SJCRH30 (cell line): Measurements from ENCODE around the gene KLHL20. TPM values are rescaled to one million over a fixed set of nuclear protein-coding genes. Genes with fewer than 3 reads are reported as not detected.
"Not testable (repeated sequence)": the region's sequence is repeated elsewhere in the genome, so short reads cannot be mapped to it uniquely, and the experiment has no call there.

ENCODE experiments used
- DNase-seq, 2 experiments: peaks; one replicate each; pipeline ENCODE4 v3.0.0-alpha.2; 2015 to 2020
- H3K27ac ChIP-seq: fragments of 250-450 bp; sonication (Bioruptor Pico); 2 replicates; pipeline ENCODE4 v1.5.1; 2020; ENCODE audit warnings: mild to moderate bottlenecking, moderate library complexity
- H3K27me3 ChIP-seq: fragments of 250-450 bp; sonication (Bioruptor Pico); 2 replicates; pipeline ENCODE4 v1.5.1; 2020; ENCODE audit warnings: mild to moderate bottlenecking, moderate library complexity
- H3K36me3 ChIP-seq: fragments of 250-450 bp; sonication (Bioruptor Pico); 2 replicates; pipeline ENCODE4 v1.5.1; 2020; ENCODE audit warnings: mild to moderate bottlenecking, moderate library complexity
- H3K4me1 ChIP-seq: fragments of 250-450 bp; sonication (Bioruptor Pico); 2 replicates; pipeline ENCODE4 v1.5.1; 2020; ENCODE audit warnings: mild to moderate bottlenecking, moderate library complexity
- H3K4me3 ChIP-seq: fragments of 250-450 bp; sonication (Bioruptor Pico); 2 replicates; pipeline ENCODE4 v1.5.1; 2020; ENCODE audit warnings: mild to moderate bottlenecking, moderate library complexity
- H3K9me3 ChIP-seq: fragments of 250-450 bp; sonication (Bioruptor Pico); replicated peaks from 2 replicates; pipeline ENCODE4 v1.5.1; 2020; ENCODE audit warnings: mild to moderate bottlenecking, moderate library complexity
- total RNA-seq: library from RNA; depleted of rRNA; stranded (reverse); fragments of >200 nt; shearing (Covaris generic); gene quantifications from 2 replicates; pipeline ENCODE4 v1.2.3, GENCODE V29; 2014; rRNA removed

KLHL20 gene, protein sequence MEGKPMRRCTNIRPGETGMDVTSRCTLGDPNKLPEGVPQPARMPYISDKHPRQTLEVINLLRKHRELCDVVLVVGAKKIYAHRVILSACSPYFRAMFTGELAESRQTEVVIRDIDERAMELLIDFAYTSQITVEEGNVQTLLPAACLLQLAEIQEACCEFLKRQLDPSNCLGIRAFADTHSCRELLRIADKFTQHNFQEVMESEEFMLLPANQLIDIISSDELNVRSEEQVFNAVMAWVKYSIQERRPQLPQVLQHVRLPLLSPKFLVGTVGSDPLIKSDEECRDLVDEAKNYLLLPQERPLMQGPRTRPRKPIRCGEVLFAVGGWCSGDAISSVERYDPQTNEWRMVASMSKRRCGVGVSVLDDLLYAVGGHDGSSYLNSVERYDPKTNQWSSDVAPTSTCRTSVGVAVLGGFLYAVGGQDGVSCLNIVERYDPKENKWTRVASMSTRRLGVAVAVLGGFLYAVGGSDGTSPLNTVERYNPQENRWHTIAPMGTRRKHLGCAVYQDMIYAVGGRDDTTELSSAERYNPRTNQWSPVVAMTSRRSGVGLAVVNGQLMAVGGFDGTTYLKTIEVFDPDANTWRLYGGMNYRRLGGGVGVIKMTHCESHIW
- 11.3 and 14.1 TPM in 2 replicates for total RNA-seq

DNA sequence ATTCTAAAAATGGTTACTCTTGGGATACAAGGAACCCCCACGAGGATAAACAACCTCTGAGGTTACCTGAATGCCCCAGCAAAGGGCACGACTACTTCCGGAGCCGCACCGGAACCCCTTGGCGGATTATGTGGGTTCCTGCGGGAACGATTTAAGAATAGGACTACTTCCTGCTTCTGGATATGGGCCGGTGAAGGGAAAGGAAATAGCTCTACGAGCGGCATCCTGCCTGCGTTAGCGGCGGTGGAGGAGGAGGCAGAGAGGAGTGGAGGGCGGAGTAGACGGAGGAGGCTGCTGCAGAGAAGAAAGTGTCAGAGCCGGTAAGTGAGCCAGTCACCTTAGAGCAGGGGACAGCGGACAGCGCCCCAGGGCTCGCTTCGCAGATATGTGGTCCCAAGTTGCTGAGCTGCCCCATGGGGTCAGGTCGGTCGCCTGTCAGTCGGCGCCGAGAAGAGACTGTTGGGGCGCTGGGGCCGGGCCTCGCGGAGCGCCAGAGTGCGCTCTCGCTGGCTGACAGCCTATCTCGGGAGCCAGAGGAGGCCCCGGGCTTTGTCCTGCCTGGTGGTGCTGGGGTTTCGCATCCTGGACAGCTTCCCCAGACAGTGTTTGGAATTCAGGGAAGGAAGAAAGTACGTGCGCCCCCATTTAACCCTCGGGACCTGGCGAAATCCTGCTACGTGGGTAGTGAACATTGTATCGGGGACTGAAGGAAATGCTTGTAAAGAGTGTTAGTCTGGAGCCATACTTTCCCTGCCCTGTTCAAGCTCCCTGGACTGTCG lies at the start of gene KLHL20:
Gene KLHL20 (plus strand): TSS at position 223 of the 779 bp plus-strand sequence. CDS start 1,063 bp downstream, outside the sequence.
- Histone ChIP-seq H3K4me3 (peak within 1 kb of the TSS; percentile 74), H3K9me3 (no peaks in the 10 kb centered on the region), H3K27me3 (no peaks in the 10 kb centered on the region), H3K4me1 (no peaks in the 10 kb centered on the region), H3K36me3 (no peaks in the 10 kb centered on the region; the same call in 1 of the 2 replicates), H3K27ac (peak within 1 kb of the TSS; percentile 35)
- peak; percentile 85 to 92 for DNase-seq

DNA sequence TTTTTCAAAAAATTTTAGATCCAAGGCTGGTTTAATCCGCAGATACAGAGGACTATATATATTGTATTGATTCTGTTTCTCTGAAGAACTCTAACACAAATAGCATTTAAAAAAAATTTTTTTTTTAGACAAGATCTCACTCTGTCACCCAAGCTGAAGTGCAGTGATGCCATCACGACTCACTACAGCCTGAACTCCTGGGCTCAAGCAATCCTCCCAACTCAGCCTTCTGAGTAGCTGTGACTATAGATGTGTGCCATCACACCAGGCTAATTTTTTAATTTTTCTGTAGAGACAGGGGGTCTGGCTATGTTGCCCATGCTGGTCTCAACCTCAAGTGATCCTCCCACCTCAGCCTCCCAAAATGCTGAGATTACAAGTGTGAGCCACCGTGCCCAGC lies 48.1 kb upstream of the KLHL20 start:
- Histone ChIP-seq H3K4me3 (no peak overlapping the region), H3K9me3 (no peaks in the 10 kb centered on the region), H3K27me3 (no peaks in the 10 kb centered on the region), H3K36me3 (no peaks in the 10 kb centered on the region), H3K27ac (no peak overlapping the region), H3K4me1 (no peaks in the 10 kb centered on the region)
- no peak for DNase-seq

DNA sequence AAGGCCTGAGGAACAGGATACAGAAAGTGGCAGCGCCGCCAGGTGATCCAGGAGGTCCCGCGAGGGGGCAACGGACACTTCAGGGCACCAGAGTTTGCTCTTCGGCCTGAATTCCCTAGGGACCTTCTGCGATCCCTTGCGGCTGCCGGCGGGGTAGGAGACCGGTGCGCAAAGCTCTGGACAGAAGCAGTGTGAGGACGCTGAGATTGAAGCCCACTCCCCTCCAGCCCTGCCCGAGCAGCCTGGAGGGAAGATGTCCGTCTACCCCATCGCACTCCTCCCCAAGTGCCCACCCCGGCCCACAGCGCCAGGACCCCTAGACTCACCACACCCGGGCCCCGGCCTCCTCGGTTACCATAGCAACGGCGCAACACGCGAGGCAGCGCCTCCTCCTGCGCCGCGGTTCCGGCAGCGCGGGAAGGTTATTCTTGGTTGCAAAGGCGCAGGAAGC lies 45.3 kb upstream of the KLHL20 start, which contains the start of gene ANKRD45:
Gene ANKRD45 (minus strand): TSS at position 361 of the 451 bp plus-strand sequence. CDS start 10,433 bp downstream, outside the sequence.
- Histone ChIP-seq H3K27ac (no peak within 1 kb of the TSS), H3K4me1 (no peaks in the 10 kb centered on the region), H3K36me3 (no peaks in the 10 kb centered on the region), H3K4me3 (no peak within 1 kb of the TSS), H3K9me3 (no peaks in the 10 kb centered on the region), H3K27me3 (no peaks in the 10 kb centered on the region)
- DNase-seq, result no peak

DNA sequence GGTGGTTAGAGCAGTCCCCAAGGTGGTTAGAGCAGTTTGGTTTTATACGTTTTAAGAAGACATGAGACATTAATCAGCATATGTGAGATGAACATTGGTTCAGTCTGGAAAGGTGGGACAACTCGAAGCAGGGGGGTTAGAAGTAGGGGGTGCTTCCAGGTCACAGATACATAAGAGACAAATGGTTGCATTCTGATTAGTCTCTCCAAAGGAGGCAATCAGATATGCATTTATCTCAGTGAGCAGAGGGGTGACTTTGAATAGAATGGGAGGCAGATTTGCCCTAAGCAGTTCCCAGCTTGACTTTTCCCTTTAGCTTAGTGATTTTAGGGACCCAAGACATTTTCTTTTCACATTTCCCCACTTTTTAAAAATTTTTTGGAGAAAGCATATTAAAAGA lies 40.3 kb upstream of the KLHL20 start:
- H3K27me3 ChIP-seq, H3K9me3 ChIP-seq, DNase-seq, H3K27ac ChIP-seq, H3K4me1 ChIP-seq, H3K36me3 ChIP-seq, H3K4me3 ChIP-seq: not testable (repeated sequence)

DNA sequence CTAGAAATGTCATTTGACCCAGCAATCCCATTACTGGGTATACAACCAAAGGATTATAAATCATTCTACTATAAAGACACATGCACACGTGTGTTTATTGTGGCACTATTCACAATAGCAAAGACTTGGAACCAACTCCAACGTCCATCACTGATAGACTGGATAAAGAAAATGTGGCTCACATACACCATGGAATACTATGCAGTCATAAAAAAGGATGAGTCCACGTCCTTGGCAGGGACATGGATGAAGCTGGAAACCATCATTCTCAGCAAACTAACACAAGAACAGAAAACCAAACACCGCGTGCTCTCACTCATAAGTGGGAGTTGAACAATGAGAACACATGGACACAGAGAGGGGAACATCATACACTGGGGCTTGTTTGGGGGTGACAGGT lies 34.6 kb upstream of the KLHL20 start:
- H3K27ac ChIP-seq, H3K4me3 ChIP-seq, H3K4me1 ChIP-seq, H3K36me3 ChIP-seq, DNase-seq, H3K27me3 ChIP-seq, H3K9me3 ChIP-seq: not testable (repeated sequence)

DNA sequence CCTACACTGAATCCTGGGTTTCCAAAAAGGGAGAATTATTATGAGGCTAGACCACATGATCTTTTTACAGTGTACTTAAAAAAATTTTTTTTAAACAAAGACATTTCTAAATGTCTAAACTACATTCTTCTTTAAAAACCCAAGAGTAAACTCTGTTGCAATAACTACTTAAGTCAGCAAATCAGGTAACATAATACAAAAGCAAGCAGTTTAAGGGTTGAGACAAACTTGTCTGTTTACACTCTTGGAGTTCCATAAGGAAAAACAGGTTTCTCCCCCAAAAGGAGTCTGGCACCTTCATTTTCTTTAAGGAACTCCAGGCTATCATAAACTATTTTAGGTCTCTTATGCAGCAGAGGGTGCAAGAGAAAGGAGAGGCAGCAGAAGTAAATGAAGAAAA lies 32.6 kb upstream of the KLHL20 start:
- Histone ChIP-seq H3K27me3 (no peaks in the 10 kb centered on the region), H3K9me3 (no peaks in the 10 kb centered on the region), H3K36me3 (no peaks in the 10 kb centered on the region), H3K4me1 (no peaks in the 10 kb centered on the region), H3K27ac (no peak overlapping the region), H3K4me3 (no peak overlapping the region)
- no peak for DNase-seq

DNA sequence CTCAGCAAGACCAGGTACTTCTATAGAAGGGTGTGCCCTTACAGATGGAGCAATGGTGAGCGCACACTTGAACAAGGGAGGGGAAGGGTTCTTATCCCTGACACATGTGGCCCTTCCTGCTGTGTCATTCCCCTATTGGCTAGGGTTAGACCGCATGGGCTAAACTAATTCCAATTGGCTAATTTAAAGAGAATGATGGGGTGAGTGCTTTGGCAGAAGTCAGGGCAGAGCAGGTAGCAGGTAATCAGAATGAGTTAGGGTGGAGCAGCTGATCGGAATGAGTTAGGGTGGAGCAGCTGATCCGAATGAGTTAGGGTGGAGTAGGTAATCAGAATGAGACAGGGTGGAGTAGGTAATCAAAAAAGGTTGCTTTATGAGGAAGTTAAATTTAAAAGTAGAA lies 30.9 kb upstream of the KLHL20 start:
- not testable (repeated sequence) for H3K27ac ChIP-seq, H3K9me3 ChIP-seq, DNase-seq, H3K4me3 ChIP-seq, H3K4me1 ChIP-seq, H3K36me3 ChIP-seq, H3K27me3 ChIP-seq

DNA sequence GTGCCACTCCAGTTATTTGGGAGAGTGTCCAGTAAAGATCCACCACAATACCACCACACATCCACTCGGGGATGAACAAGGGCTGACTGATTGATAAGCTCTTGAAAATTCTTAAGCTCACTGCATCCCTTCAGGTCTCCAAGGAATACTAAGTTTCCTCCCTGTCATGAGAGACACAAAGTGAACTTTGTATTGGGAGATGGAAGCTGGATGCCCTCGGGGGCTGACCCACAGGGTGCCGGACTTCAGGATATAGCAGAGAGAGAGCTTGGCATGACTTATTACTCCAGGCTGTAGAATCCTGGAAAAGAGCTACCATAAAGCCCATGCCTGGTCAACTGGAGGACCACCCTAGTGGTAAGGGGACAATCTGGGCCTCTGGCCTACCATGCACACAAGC lies 29.7 kb upstream of the KLHL20 start:
- H3K36me3 ChIP-seq, DNase-seq: not testable (repeated sequence)

DNA sequence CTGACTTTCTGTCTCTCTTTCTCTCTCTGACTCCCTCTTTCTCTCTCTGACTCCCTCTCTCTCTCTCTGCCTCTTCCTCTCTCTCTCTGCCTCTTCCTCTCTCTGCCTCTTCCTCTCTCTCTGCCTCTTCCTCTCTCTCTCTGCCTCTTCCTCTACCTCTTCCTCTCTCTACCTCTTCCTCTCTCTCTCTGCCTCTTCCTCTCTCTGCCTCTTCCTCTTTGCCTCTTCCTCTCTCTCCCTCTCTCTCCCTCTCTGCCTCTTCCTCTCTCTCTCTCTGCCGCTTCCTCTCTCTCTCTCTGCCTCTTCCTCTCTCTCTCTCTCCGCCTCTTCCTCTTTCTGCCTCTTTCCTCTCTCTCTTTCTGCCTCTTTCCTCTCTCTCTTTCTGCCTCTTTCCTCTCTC lies 26.5 kb upstream of the KLHL20 start:
- Histone ChIP-seq H3K36me3 (no peaks in the 10 kb centered on the region), H3K4me3 (no peak overlapping the region), H3K4me1 (no peaks in the 10 kb centered on the region), H3K27me3 (no peaks in the 10 kb centered on the region), H3K9me3 (no peaks in the 10 kb centered on the region), H3K27ac (no peak overlapping the region)
- DNase-seq, result no peak

More for the DNA sequence above, 29.7 kb upstream of the KLHL20 start:
- H3K4me3 ChIP-seq, H3K4me1 ChIP-seq, H3K9me3 ChIP-seq, H3K27ac ChIP-seq, H3K27me3 ChIP-seq: not testable (repeated sequence)

DNA sequence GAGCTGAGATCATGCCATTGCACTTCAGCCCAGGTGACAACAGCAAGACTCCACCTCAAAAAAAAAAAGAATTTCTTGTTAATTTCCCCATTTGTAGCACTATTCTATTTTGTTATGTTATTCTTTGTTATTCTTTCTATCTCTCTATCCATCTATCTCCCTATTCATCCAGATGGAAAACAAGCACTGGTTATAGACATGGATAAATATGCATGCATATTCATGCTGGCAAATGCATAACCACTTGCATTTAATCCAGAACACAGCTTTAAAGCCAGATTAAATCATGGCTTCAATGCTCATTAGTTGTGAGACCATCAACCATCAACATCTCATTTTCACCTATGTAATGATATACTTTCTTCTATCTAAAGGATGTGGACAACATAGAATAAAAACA lies 21.5 kb upstream of the KLHL20 start:
- no peak for DNase-seq
- H3K4me1 ChIP-seq, result no peaks in the 10 kb centered on the region
- H3K36me3 ChIP-seq, result no peaks in the 10 kb centered on the region
- no peaks in the 10 kb centered on the region for H3K9me3 ChIP-seq
- no peak overlapping the region for H3K4me3 ChIP-seq
- no peak overlapping the region for H3K27ac ChIP-seq
- H3K27me3 ChIP-seq, result no peaks in the 10 kb centered on the region

DNA sequence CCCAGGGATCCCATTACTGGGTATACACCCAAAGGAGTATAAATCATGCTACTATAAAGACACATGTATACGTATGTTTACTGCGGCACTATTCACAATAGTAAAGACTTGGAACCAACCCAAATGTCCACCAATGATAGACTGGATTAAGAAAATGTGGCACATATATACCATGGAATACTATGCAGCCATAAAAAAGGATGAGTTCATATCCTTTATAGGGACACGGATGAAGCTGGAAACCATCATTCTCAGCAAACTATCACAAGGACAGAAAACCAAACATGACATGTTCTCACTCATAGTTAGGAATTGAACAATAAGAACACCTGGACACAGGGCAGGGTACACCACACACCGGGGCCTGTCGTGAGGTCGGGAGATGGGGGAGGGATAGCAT lies 13.5 kb upstream of the KLHL20 start:
- H3K27me3 ChIP-seq, H3K27ac ChIP-seq, H3K4me1 ChIP-seq, H3K4me3 ChIP-seq, H3K36me3 ChIP-seq, DNase-seq, H3K9me3 ChIP-seq: not testable (repeated sequence)

DNA sequence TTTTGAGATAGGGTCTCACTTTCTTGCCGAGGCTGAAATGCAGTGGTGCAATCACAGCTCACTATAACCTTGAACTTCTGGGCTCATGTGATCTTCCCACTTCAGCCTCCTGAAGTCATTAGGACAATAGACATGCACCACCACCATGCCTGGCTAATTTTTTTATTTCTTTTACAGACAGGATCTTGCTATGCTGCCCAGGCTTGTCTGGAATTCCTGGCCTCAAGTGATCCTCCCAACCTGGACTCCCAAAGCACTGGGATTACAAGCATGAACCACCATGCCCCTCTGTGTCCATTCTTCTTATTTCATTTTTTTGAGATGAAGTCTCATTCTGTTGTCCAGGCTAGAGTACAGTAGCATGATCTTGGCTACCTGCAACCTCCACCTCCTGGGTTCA lies 12.0 kb upstream of the KLHL20 start:
- Histone ChIP-seq H3K4me3 (no peak overlapping the region), H3K36me3 (no peaks in the 10 kb centered on the region), H3K27me3 (no peaks in the 10 kb centered on the region), H3K4me1 (no peaks in the 10 kb centered on the region), H3K27ac (no peak overlapping the region), H3K9me3 (no peaks in the 10 kb centered on the region)
- DNase-seq, result no peak

DNA sequence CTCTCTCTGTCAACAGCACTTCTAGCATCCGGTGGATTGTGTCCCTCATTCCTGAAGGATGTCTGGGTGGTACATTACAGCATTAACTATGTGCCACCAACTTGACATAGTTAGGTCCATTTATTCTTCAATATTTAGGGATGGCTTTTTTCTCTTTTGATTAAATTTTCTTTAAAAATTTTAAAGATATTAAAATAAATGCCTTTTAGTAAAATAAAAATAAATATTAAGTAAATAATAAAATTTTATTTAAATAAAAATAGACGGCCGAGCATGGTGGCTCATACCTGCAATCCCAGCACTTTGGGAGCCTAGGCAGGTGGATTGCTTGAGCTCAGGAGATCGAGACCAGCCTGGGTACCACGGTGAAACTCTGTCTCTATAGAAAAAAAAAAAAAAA lies 9.7 kb upstream of the KLHL20 start:
- DNase-seq, result no peak

DNA sequence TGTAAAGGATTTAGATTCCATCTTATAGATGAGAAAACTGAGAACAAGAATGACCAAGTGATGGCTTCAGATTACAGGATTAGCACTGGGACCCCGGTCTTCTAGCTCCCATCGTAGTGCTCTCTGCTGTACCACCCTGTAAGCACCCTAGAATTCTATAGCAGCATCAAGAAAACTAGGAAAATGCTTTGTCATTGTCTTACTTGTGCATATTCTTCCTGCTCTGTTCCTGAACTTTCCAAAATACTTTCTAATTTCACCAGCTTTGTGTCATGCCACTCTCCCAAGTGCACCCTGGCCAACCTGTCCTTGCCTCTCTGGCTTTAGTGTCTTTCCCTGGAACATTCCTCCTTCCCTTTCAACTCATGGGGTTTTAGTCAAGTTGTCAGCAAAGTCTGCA lies 6.0 kb upstream of the KLHL20 start:
- Histone ChIP-seq H3K27me3 (no peaks in the 10 kb centered on the region), H3K36me3 (no peaks in the 10 kb centered on the region), H3K4me1 (no peaks in the 10 kb centered on the region), H3K27ac (no peak overlapping the region), H3K9me3 (no peaks in the 10 kb centered on the region), H3K4me3 (no peak overlapping the region)
- no peak for DNase-seq

More for the DNA sequence above, 9.7 kb upstream of the KLHL20 start:
- H3K27ac ChIP-seq, result no peak overlapping the region
- H3K9me3 ChIP-seq, result no peaks in the 10 kb centered on the region
- H3K4me1 ChIP-seq, result no peaks in the 10 kb centered on the region
- H3K36me3 ChIP-seq, result no peaks in the 10 kb centered on the region
- no peak overlapping the region for H3K4me3 ChIP-seq
- no peaks in the 10 kb centered on the region for H3K27me3 ChIP-seq

DNA sequence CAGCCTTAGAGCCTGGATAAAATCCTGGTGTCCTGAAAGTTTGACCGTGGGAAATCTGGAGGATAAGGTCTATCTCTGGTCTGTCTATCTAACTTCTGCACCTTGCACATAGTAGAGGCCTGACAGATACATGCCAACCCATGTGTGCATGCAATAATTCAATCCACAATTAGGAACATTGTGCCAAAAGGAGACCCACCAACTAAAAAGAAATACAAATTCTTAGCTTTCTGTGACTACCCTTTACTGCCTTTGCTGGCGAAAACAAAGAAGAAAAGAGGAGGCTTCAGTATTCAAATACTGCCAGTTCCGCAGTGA lies 381 bp upstream of the KLHL20 start:
- H3K9me3 ChIP-seq, result no peaks in the 10 kb centered on the region

More for the DNA sequence above, 381 bp upstream of the KLHL20 start:
- Histone ChIP-seq H3K27me3 (no peaks in the 10 kb centered on the region), H3K4me3 (peak overlapping the region; percentile 74), H3K36me3 (no peaks in the 10 kb centered on the region; the same call in 1 of the 2 replicates), H3K27ac (peak overlapping the region; percentile 35), H3K4me1 (no peaks in the 10 kb centered on the region)
- DNase-seq, result no peak
